Keratinocyte (primary cell): ENCODE data around the gene A2M. TPM values are rescaled to one million over a fixed set of nuclear protein-coding genes. Genes with fewer than 3 reads are reported as not detected.

Source experiments
- DNase-seq: peaks from one replicate; pipeline ENCODE4 v3.0.0-alpha.2; 2011; ENCODE audit warnings: low read depth, missing footprints, low spot score
- FAIRE-seq: peaks from 2 replicates; lab custom pipeline; 2011; peaks lifted over from hg19 to GRCh38; lab: Jason Lieb, UNC
- H2AFZ ChIP-seq: 2 replicates; pipeline ENCODE4 v1.6.0; 2012; ENCODE audit warnings: low read length, control low read depth, inconsistent platforms; ENCODE audit not compliant: control insufficient read depth
- H3K27ac ChIP-seq: 2 replicates; pipeline ENCODE4 v1.5.1; 2011; ENCODE audit warnings: low read length; ENCODE audit not compliant: control insufficient read depth, insufficient read depth
- H3K27me3 ChIP-seq: 3 replicates; pipeline ENCODE4 v1.6.0; 2011; ENCODE audit warnings: low read length; ENCODE audit not compliant: control insufficient read depth, insufficient read depth; ENCODE audit errors: extremely low read depth
- H3K36me3 ChIP-seq, 2 experiments: 2 replicates in 1 of 2; 3 replicates in 1 of 2; pipeline ENCODE4 v1.5.1; 2011; ENCODE audit warnings: low read length in 2 of 2, mild to moderate bottlenecking in 1 of 2; ENCODE audit not compliant: control insufficient read depth in 2 of 2, insufficient read depth in 2 of 2; ENCODE audit errors: extremely low read depth in 1 of 2
- H3K4me1 ChIP-seq: 3 replicates; pipeline ENCODE4 v1.5.1; 2011; ENCODE audit warnings: low read length; ENCODE audit not compliant: control insufficient read depth, insufficient read depth; ENCODE audit errors: extremely low read depth
- H3K4me2 ChIP-seq: 3 replicates; pipeline ENCODE4 v1.6.0; 2011; ENCODE audit warnings: low read depth, low read length; ENCODE audit not compliant: control insufficient read depth, insufficient read depth; ENCODE audit errors: extremely low read depth
- H3K4me3 ChIP-seq, 3 experiments: fragments of 200-600 bp in 1 of 3; sonication (generic) in 1 of 3; 2 replicates in 2 of 3; 3 replicates in 1 of 3; pipeline ENCODE4 v1.5.1; 2011 to 2016; ENCODE audit warnings: low read length in 3 of 3, mild to moderate bottlenecking in 3 of 3, control low read depth in 2 of 3, inconsistent platforms in 1 of 3, low read depth in 1 of 3, mixed read lengths in 1 of 3, mixed run types in 1 of 3, moderate library complexity in 1 of 3; ENCODE audit not compliant: control insufficient read depth in 2 of 3, insufficient read depth in 2 of 3; ENCODE audit errors: extremely low read depth in 1 of 3
- H3K79me2 ChIP-seq: 2 replicates; pipeline ENCODE4 v1.6.0; 2012; ENCODE audit warnings: low read length; ENCODE audit not compliant: control insufficient read depth, insufficient read depth
- H3K9ac ChIP-seq: 3 replicates; pipeline ENCODE4 v1.6.0; 2011; ENCODE audit warnings: low read length; ENCODE audit not compliant: control insufficient read depth, insufficient read depth; ENCODE audit errors: extremely low read depth
- H3K9me1 ChIP-seq: 3 replicates; pipeline ENCODE4 v1.6.0; 2011; ENCODE audit warnings: low read length; ENCODE audit not compliant: control insufficient read depth, insufficient read depth; ENCODE audit errors: extremely low read depth
- H3K9me3 ChIP-seq: 2 replicates; pipeline ENCODE4 v1.5.1; 2012; ENCODE audit warnings: low read depth, low read length; ENCODE audit not compliant: control insufficient read depth
- H4K20me1 ChIP-seq: 3 replicates; pipeline ENCODE4 v1.6.0; 2011; ENCODE audit warnings: low read length; ENCODE audit not compliant: control insufficient read depth, insufficient read depth; ENCODE audit errors: extremely low read depth
- EZH2 ChIP-seq: IDR thresholded peaks from one replicate; pipeline ENCODE4 v1.6.1; 2012; ENCODE audit warnings: inconsistent platforms, mild to moderate bottlenecking, low read length, moderate library complexity
- dilution Hi-C: fragments of 300-500 bp; cut with MboI; formaldehyde crosslinking; loops from one replicate; pipeline ENCODE4 v1.7.0; 2020; ENCODE audit warnings: low sequenced_read_pairs; ENCODE audit not compliant: extremely low pct_ligation_motif_present
- polyA plus RNA-seq, 5 experiments: library from polyadenylated mRNA; depleted of rRNA in 3 of 5; stranded (reverse) in 3 of 5; stranded (forward) in 1 of 5; unstranded in 1 of 5; fragments of >200 nt; gene quantifications; 1 replicate in 1 of 5; 2 replicates in 3 of 5; 3 replicates in 1 of 5; pipeline versions ENCODE4 v1.2.1 to v1.2.3, GENCODE V29; 2011 to 2012; ENCODE audit warnings: missing spikeins in 2 of 5, low read depth in 1 of 5, low replicate concordance in 1 of 5
- TF ChIP-seq, protein P1 (sequence below), 3 experiments: IDR thresholded peaks in 1 of 3; conservative IDR thresholded peaks in 1 of 3; optimal IDR thresholded peaks in 1 of 3; 2 replicates in 2 of 3; 3 replicates in 1 of 3; pipeline versions ENCODE3 to v1.5.1; 2011; ENCODE audit warnings: low read length in 3 of 3, mild to moderate bottlenecking in 3 of 3, moderate library complexity in 2 of 3, control low read depth in 1 of 3, inconsistent platforms in 1 of 3; ENCODE audit not compliant: insufficient read depth in 2 of 3; ENCODE audit errors: extremely low read depth in 1 of 3

Gene A2M
- polyA plus RNA-seq, 1 donor (not counting 4 experiments of a cell fraction or from before 2014, with no cell fraction given), result 0.49 TPM

DNA sequence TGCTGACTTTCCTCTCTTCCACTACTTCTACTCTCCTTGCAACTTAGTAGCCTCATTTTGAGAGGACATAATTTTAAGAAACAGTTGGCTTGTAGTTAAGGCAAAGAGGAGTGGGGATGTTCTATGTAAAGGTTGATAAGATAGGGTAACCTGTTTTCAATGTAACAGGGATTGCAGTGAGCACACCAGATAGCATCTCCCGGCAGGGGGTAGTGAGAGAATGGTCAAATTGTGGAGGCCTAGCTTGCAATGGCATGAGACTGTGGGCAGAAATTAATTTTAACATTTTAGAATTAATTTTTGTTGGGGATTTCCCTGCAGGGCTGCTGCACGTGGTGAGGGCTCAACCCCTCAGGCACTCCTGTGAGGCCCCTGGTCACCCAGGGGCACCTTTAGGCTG is 84.9 kb downstream of the A2M start:
- Histone ChIP-seq H3K9ac (no peak overlapping the region), H3K4me2 (no peak overlapping the region), H3K9me1 (no peaks in the 10 kb centered on the region), H3K36me3 (no peaks in the 10 kb centered on the region), H4K20me1 (no peaks in the 10 kb centered on the region), H3K27me3 (no peaks in the 10 kb centered on the region), H3K27ac (no peak overlapping the region), H2AFZ (no peak overlapping the region), H3K9me3 (no peaks in the 10 kb centered on the region), H3K4me1 (no peaks in the 10 kb centered on the region), H3K4me3 (no peak overlapping the region), H3K79me2 (no peaks in the 10 kb centered on the region)
- dilution Hi-C loops, result no loop called here
- FAIRE-seq, result no peak
- no peak for TF ChIP-seq EZH2
- TF ChIP-seq, protein P1, sequence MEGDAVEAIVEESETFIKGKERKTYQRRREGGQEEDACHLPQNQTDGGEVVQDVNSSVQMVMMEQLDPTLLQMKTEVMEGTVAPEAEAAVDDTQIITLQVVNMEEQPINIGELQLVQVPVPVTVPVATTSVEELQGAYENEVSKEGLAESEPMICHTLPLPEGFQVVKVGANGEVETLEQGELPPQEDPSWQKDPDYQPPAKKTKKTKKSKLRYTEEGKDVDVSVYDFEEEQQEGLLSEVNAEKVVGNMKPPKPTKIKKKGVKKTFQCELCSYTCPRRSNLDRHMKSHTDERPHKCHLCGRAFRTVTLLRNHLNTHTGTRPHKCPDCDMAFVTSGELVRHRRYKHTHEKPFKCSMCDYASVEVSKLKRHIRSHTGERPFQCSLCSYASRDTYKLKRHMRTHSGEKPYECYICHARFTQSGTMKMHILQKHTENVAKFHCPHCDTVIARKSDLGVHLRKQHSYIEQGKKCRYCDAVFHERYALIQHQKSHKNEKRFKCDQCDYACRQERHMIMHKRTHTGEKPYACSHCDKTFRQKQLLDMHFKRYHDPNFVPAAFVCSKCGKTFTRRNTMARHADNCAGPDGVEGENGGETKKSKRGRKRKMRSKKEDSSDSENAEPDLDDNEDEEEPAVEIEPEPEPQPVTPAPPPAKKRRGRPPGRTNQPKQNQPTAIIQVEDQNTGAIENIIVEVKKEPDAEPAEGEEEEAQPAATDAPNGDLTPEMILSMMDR (optimal IDR thresholded peaks at IDR 0.05 in 1 of 3, IDR thresholded peaks at IDR 0.05 in 1 of 3, conservative IDR thresholded peaks at IDR 0.05 in 1 of 3; ENCODE audit: extremely low read depth in 1 of 3, insufficient read depth in 2 of 3, low read length in 3 of 3), result no peak
- DNase-seq, result no peak

DNA sequence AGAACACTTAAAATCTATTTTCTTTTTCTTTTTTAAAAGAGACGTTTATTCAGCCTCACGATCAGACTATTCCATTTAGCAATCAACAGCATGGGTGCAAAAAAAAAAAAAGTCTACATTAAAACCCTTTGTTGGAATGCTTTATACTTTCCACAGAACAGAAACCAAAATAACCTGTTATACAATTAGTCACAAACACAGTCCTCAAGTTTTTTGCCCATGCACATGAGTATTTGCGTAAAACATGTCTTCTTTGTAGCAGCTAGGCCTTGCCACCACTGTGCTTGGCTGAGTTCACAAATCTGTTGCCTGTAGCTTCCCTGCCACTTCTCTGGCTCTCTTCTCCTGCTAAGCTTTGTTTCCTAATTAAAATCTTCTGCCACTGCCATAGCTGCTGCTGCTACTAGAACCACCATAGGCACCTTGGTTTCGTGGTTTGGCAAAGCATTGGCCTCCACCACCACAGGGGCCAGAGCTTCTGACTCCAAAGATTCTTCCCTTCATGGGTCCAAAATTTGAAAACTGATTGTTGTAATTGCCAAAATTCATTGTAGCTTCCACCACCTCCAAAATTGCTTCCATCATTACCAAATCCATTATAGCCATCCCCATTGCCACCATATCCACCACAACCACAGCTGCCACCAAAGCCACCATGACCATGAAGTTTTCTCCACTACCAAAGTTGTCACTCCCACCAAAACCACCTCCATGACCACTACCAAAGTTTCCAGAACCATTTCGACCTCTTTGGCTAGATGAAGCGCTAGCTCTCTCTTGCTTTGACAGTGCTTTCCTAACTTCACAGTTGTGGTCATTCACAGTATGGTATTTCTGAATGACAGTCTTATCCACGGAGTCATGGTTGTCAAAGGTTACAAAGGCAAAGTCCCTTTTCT is 88.3 kb downstream of the A2M start:
- dilution Hi-C loops, result no loop called here
- H3K27me3 ChIP-seq, result no peaks in the 10 kb centered on the region
- FAIRE-seq (no peak), DNase-seq (no peak)
- no peaks in the 10 kb centered on the region for H3K9me3 ChIP-seq
- H3K36me3 ChIP-seq, result no peaks in the 10 kb centered on the region
- no peak for TF ChIP-seq EZH2
- TF ChIP-seq, protein P1 (optimal IDR thresholded peaks at IDR 0.05 in 1 of 3, IDR thresholded peaks at IDR 0.05 in 1 of 3, conservative IDR thresholded peaks at IDR 0.05 in 1 of 3; ENCODE audit: extremely low read depth in 1 of 3, insufficient read depth in 2 of 3, low read length in 3 of 3), result no peak
- H3K4me1 ChIP-seq, result no peaks in the 10 kb centered on the region
- no peaks in the 10 kb centered on the region for H3K79me2 ChIP-seq
- no peak overlapping the region for H3K27ac ChIP-seq
- H3K4me3 ChIP-seq, result no peak overlapping the region
- no peak overlapping the region for H2AFZ ChIP-seq
- no peak overlapping the region for H3K9ac ChIP-seq
- no peak overlapping the region for H3K4me2 ChIP-seq
- no peaks in the 10 kb centered on the region for H3K9me1 ChIP-seq
- H4K20me1 ChIP-seq, result no peaks in the 10 kb centered on the region
